Astrocyte (in vitro differentiated cells and primary cell): ENCODE results near the gene TRIP13.

Experiments
- CTCF ChIP-seq: IDR thresholded peaks from 2 replicates; pipeline ENCODE4 v1.5.1; 2011; ENCODE audit warnings: low read depth, mild to moderate bottlenecking, inconsistent platforms, low read length, moderate library complexity; ENCODE audit not compliant: insufficient read depth
- EZH2 ChIP-seq: IDR thresholded peaks from 2 replicates; pipeline ENCODE4 v1.6.1; 2012; ENCODE audit warnings: mild to moderate bottlenecking, low read length, inconsistent platforms; ENCODE audit not compliant: insufficient read depth

- TF ChIP-seq CTCF (no peak), EZH2 (no peak)
These were observed 40.0 kb upstream of the TRIP13 start for GRCh38 chr5:852431-853401.
